CD4-positive, alpha-beta T cell treated with Interleukin-6 for 4 hours (primary cell): ENCODE data around the gene CREB3L2.
"Not testable (repeated sequence)": the region's sequence is repeated elsewhere in the genome, so short reads cannot be mapped to it uniquely, and the experiment has no call there.

ENCODE experiments used
- DNase-seq: peaks from one replicate; pipeline ENCODE4 v3.0.0-alpha.2; 2020; ENCODE audit warnings: mixed read lengths

CREB3L2 gene

GRCh38 chr7:137986252-137987017 is 15.5 kb downstream of the CREB3L2 start:
- no peak for DNase-seq

GRCh38 chr7:137985897-137986251 is 16.0 kb downstream of the CREB3L2 start:
- no peak for DNase-seq

- no peak for DNase-seq
Measured at GRCh38 chr7:137985253-137985896, 16.5 kb downstream of the CREB3L2 start.

GRCh38 chr7:137984181-137985041 is 17.5 kb downstream of the CREB3L2 start:
- DNase-seq = no peak

GRCh38 chr7:137983323-137984008 is 18.4 kb downstream of the CREB3L2 start:
- DNase-seq = no peak

- DNase-seq = not testable (repeated sequence)
Measured at GRCh38 chr7:137982394-137982793, 19.5 kb downstream of the CREB3L2 start.

GRCh38 chr7:137981668-137982067 is 20.2 kb downstream of the CREB3L2 start:
- DNase-seq = no peak

- DNase-seq = no peak
Measured at GRCh38 chr7:137981175-137981574, 20.7 kb downstream of the CREB3L2 start.

- no peak for DNase-seq
Measured at GRCh38 chr7:137980308-137980707, 21.6 kb downstream of the CREB3L2 start.

GRCh38 chr7:137978464-137979237 is 23.2 kb downstream of the CREB3L2 start:
- no peak for DNase-seq

GRCh38 chr7:137977173-137977572 is 24.7 kb downstream of the CREB3L2 start:
- DNase-seq = no peak

GRCh38 chr7:137976696-137977095 is 25.2 kb downstream of the CREB3L2 start:
- DNase-seq = no peak

- DNase-seq = no peak
Measured at GRCh38 chr7:137976232-137976631, 25.7 kb downstream of the CREB3L2 start.

- no peak for DNase-seq
Measured at GRCh38 chr7:137975768-137976167, 26.1 kb downstream of the CREB3L2 start.

GRCh38 chr7:137975221-137975620 is 26.7 kb downstream of the CREB3L2 start:
- no peak for DNase-seq

- no peak for DNase-seq
Measured at GRCh38 chr7:137974766-137975165, 27.1 kb downstream of the CREB3L2 start.

GRCh38 chr7:137970253-137970975 is 31.5 kb downstream of the CREB3L2 start:
- no peak for DNase-seq

GRCh38 chr7:137969828-137970227 is 32.1 kb downstream of the CREB3L2 start:
- DNase-seq = no peak

- no peak for DNase-seq
Measured at GRCh38 chr7:137968890-137969289, 33.0 kb downstream of the CREB3L2 start.

GRCh38 chr7:137968339-137968738 is 33.5 kb downstream of the CREB3L2 start:
- DNase-seq = not testable (repeated sequence)
